Activated naive CD8-positive, alpha-beta T cell (primary cell): ENCODE results near the gene CASTOR2.

ENCODE experiments used
- H3K27ac Mint-ChIP-seq: one replicate; pipeline ENCODE4 v1.8.0; 2021; ENCODE audit warnings: mixed read lengths
- H3K27me3 Mint-ChIP-seq: one replicate; pipeline ENCODE4 v1.8.0; 2021; ENCODE audit warnings: mixed read lengths
- H3K36me3 Mint-ChIP-seq: one replicate; pipeline ENCODE4 v1.8.0; 2021; ENCODE audit warnings: mixed read lengths
- H3K4me1 Mint-ChIP-seq: one replicate; pipeline ENCODE4 v1.8.0; 2021; ENCODE audit warnings: low read depth, mixed read lengths
- H3K4me3 Mint-ChIP-seq: one replicate; pipeline ENCODE4 v1.8.0; 2021; ENCODE audit warnings: mild to moderate bottlenecking, mixed read lengths
- H3K9me3 Mint-ChIP-seq: one replicate; pipeline ENCODE4 v1.8.0; 2021; ENCODE audit warnings: low read depth, mixed read lengths

The CASTOR2 gene

DNA sequence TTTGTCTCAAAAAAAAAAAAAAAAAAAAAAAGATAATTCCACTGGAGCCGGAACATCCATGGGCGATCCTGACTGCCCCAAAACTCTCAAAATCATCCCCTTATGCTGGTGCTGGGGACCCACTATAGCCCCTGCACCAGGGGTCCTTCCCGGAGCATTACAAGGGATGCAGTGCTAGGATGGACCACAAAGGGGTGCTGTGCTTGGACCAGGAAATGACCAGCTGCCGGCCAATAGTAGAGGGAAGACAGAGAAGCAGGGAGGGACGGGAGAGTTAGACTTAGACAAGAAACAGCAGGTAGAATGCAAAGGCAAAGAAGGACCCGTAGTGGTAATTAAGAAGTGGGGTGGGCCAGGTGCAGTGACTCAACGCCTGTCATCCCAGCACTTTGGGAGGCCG lies 68.6 kb downstream of the CASTOR2 start:
- H3K36me3 Mint-ChIP-seq, result no peaks in the 10 kb centered on the region
- H3K4me3 Mint-ChIP-seq, result no peak overlapping the region
- H3K9me3 Mint-ChIP-seq, result no peaks in the 10 kb centered on the region
- H3K27ac Mint-ChIP-seq, result no peak overlapping the region
- H3K27me3 Mint-ChIP-seq, result no peaks in the 10 kb centered on the region
- H3K4me1 Mint-ChIP-seq, result no peaks in the 10 kb centered on the region

DNA sequence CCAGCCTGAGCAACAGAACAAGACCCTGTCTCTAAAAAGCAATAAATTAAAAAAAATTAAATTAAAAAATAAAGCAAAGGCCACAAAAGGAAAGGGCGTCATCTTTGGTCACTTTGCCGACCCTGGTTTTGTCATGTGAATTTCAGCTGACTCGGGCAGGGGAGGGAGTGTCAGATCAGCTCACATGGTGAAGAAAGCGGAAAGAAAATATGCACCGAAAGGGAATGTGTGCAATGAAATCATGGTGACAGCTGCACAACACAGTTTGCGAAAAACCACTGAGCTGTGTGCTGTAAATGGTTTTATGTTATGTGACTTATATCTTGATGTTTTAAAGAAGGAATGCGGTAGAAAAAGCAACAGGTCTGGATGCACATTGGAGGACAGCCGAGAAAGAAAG lies 69.3 kb downstream of the CASTOR2 start:
- no peaks in the 10 kb centered on the region for H3K4me1 Mint-ChIP-seq
- no peaks in the 10 kb centered on the region for H3K27me3 Mint-ChIP-seq
- no peaks in the 10 kb centered on the region for H3K9me3 Mint-ChIP-seq
- H3K36me3 Mint-ChIP-seq, result no peaks in the 10 kb centered on the region
- H3K4me3 Mint-ChIP-seq, result no peak overlapping the region
- no peak overlapping the region for H3K27ac Mint-ChIP-seq

DNA sequence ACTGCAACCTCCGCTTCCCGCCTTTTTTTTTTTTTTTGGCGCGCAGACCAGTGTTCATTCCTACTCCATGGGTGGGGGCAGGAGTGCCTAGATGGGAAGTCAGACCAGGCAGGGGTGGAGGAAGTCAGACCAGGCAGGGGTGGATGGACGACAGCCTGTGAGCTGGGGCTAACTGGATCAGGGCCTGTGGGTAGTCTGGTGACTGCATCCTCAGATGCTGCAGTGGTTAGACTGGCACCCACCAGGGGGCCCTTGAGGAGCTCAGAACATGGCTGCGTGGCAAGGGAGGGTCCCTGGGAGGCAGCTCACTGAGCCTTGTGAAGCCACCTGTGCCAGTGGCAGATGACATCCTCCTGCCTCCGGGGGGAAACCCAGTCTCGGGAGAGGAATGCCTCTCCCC lies 74.0 kb downstream of the CASTOR2 start:
- no peaks in the 10 kb centered on the region for H3K4me1 Mint-ChIP-seq
- H3K9me3 Mint-ChIP-seq, result no peaks in the 10 kb centered on the region
- peaks cover 2% of the 10 kb centered on the region for H3K36me3 Mint-ChIP-seq
- H3K27me3 Mint-ChIP-seq, result no peaks in the 10 kb centered on the region
- H3K4me3 Mint-ChIP-seq, result no peak overlapping the region
- no peak overlapping the region for H3K27ac Mint-ChIP-seq

DNA sequence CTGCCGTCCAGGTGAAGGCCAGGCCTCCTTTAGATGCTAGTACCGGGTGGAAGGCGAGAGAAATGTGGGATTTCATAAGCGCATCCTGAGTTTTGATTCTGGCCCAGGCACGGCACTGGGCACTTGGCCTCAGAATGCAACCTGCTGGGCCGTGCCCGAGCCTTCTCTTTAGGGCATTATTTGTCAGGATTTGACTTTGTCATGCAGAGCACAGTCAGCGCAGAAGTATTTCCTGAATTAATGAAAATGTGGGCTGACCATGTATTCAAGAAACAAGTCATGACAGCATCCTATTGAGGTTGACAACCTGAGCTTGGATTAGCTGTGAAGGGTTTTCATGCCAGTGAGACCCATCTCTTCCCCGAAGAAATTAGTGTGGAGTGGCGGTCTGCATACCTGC lies 74.7 kb downstream of the CASTOR2 start:
- H3K27ac Mint-ChIP-seq, result no peak overlapping the region
- H3K4me1 Mint-ChIP-seq, result no peaks in the 10 kb centered on the region
- H3K4me3 Mint-ChIP-seq, result no peak overlapping the region
- no peaks in the 10 kb centered on the region for H3K9me3 Mint-ChIP-seq
- peaks cover 2% of the 10 kb centered on the region for H3K36me3 Mint-ChIP-seq
- no peaks in the 10 kb centered on the region for H3K27me3 Mint-ChIP-seq

DNA sequence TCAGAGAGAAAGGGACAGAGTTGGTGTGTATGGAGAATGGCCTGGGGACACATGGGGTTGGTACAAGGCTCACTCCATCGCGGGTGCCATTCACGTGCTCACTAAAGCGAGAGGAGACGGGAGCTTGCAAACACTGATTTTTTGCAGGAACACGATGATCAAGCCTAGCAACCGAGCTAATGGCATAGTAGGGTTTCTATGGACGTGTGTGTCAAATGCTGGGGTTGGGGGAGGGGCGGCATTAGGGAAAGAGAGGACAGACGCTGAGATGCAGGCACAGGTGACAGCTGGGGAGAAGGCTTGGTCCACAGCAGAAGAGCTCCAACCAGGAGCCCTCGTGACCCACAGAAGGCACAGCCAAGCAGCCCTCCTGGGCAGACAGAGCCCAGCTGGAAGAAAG lies 75.2 kb downstream of the CASTOR2 start:
- Mint-ChIP-seq H3K4me3 (no peak overlapping the region), H3K9me3 (no peaks in the 10 kb centered on the region), H3K4me1 (no peaks in the 10 kb centered on the region), H3K36me3 (peaks cover 2% of the 10 kb centered on the region), H3K27me3 (no peaks in the 10 kb centered on the region), H3K27ac (no peak overlapping the region)

DNA sequence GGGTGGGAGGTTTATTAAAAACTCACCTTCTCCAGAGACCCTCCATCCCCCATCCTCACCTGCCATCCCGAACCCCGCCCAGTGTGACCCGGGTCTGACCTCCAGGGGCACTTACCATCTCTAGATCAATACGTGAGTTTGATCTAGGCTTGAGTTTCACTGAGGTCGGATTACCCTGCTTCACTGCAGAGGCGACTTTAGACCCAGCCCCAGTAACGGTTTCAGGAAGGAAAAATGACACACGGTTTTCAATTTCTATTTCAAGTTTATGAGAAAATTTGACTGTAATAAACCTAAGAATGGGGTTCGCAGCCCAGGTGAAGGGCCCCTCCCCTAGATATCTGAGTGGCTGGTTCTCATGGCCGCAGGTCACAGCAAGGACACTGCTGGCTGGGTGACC lies 76.0 kb downstream of the CASTOR2 start:
- Mint-ChIP-seq H3K9me3 (no peaks in the 10 kb centered on the region), H3K27me3 (no peaks in the 10 kb centered on the region), H3K4me3 (no peak overlapping the region), H3K4me1 (no peaks in the 10 kb centered on the region), H3K27ac (no peak overlapping the region), H3K36me3 (peaks cover 2% of the 10 kb centered on the region)

DNA sequence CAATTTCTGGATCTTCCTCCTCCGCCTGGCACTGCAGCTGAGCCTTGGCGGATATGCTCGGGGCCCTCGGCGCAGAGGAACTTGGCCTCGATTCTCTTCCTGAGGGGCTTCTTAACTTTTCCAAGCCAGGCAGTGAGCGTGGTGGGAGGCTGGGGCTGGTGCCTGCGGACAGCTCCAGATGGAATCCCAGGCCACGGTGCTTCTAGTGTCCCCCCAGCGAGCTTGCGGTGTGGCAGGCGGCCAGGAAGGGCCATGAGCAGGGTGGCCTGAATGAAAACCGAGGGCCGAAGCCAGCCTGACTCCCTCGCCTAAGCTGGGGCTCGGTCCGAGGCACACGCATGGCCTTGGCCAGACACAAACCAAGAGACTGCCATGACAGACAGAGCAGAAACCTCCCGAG lies 77.8 kb downstream of the CASTOR2 start:
- Mint-ChIP-seq H3K36me3 (peaks cover 2% of the 10 kb centered on the region), H3K4me3 (no peak overlapping the region), H3K27ac (no peak overlapping the region), H3K9me3 (no peaks in the 10 kb centered on the region), H3K4me1 (no peaks in the 10 kb centered on the region), H3K27me3 (no peaks in the 10 kb centered on the region)

DNA sequence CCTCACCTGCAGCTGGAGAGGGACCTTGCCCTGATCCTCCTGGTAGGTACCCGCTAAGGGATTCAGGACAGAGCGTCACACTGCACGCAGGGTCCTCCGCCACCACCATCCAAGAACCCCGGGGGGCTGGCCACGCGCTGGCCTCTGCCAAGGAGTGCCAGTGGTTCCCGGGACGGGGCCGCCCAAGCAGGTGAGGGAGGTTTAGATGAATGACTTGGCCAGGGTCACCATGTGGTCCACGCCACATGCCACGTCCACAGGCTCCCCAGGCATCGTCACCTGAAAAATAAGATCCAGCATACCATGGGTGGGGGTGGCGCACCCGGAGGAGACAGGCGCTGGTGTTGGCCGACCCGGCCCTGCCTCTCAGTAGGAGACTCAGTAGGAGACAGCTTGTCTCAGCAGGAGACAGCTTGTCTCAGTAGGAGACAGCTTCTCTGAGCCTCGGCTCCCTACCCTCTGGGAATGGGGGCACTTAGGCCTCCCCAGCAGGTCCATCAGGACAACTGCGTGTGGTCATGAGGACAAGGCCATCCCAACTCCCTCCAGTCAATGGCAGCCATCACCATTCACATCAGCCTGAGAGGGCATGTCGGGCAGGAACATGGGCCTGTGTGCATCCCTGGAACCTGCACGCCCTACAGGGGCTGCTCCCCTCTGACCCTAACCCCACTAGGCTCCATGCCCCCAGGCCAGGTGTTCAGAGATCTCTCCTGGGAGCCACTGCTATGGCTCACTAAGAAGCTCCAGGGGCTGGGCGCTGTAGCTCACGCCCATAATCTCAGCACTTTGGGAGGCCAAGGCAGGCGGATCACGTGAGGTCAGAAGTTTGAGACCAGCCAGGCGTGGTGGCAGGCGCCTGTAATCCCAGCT lies 78.6 kb downstream of the CASTOR2 start:
- Mint-ChIP-seq H3K27ac (no peak overlapping the region), H3K9me3 (no peaks in the 10 kb centered on the region), H3K27me3 (no peaks in the 10 kb centered on the region), H3K4me1 (no peaks in the 10 kb centered on the region), H3K4me3 (no peak overlapping the region), H3K36me3 (peaks cover 2% of the 10 kb centered on the region)

DNA sequence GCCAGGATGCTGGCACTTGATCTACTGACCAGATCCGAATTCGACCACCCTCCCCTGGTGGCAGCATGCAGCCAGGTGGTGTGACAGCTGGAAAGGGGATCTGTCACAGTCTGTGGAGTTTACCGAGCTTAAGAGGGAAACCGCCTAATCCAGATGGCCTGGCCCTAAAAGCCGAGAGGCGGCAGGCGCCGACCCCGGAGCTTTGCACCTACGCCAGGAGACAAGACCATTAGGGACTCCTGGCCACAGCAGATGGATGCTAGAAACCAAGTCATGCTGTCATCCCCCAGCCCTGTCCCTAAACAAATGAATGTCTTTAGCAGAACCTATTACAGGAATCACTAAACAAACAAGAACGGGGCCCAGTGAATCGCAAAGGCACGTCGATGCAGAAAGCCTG lies 81.4 kb downstream of the CASTOR2 start:
- Mint-ChIP-seq H3K36me3 (peaks cover 2% of the 10 kb centered on the region), H3K27me3 (no peaks in the 10 kb centered on the region), H3K9me3 (no peaks in the 10 kb centered on the region), H3K4me1 (no peaks in the 10 kb centered on the region), H3K27ac (no peak overlapping the region), H3K4me3 (no peak overlapping the region)

DNA sequence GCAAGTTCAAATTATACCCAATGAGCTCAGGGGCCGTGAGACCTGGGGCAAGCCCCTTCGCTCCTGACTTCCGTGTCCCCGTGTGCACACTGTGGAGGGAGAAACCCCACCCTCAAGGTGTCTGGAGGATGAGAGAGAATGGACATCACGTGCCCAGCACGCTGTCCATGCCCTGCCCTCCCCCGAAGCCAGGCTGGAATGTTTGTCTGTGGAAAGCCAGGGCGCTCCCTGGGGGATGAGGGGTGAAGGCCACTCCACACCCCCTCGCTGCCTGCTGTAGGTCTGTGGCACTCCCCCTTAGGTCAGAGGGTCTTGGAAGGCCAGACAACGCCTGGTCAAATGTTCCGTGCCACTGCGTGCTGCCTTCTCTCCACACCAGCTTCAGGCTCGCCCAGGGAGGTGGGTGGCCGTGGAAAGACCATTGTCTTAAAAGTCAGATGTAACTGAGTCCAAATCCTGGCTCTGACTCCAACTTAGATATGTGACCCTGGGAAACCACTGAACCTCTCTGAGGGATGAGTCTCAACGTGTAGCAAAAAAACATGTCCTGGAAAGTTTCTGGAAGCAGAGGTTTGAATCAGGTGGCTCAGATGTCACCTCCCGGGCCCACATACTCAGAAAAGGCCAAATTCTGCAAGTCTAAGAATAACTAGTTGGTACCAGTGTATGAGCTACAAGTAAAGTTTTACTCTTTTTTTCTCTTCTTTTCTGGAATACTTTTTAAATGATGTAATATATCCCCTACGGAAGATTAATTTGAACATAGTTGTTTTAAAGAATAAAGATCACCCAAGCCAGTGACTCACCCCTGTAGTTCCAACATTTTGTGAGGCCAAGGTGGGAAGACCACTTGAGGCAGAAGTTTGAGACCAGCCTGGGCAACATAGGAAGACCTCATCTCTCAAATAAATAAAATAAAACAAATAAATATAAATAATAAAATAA lies 84.2 kb downstream of the CASTOR2 start:
- H3K36me3 Mint-ChIP-seq, result no peaks in the 10 kb centered on the region
- no peak overlapping the region for H3K27ac Mint-ChIP-seq
- H3K27me3 Mint-ChIP-seq, result no peaks in the 10 kb centered on the region
- H3K4me3 Mint-ChIP-seq, result no peak overlapping the region
- H3K4me1 Mint-ChIP-seq, result no peaks in the 10 kb centered on the region
- H3K9me3 Mint-ChIP-seq, result no peaks in the 10 kb centered on the region

DNA sequence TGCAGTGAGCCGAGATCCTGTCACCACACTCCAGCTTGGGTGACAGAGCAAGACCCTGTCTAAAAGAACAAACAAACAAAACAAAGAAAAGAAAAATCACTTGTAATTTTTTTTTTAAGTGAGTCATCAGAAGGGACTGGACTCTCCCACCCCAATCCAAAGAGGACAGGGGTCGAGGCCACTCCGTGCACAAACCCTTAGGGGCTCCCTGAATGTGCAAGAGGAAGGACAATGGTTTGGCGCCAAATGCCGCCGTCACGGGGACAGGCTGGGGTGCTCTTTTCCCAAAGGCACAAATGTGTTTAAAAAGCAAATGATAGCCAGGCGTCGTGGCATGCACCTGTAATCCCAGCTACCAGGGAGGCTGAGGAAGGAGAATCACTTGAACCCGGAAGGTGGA lies 85.3 kb downstream of the CASTOR2 start:
- no peaks in the 10 kb centered on the region for H3K9me3 Mint-ChIP-seq
- no peaks in the 10 kb centered on the region for H3K36me3 Mint-ChIP-seq
- H3K4me3 Mint-ChIP-seq, result no peak overlapping the region
- H3K4me1 Mint-ChIP-seq, result no peaks in the 10 kb centered on the region
- no peak overlapping the region for H3K27ac Mint-ChIP-seq
- no peaks in the 10 kb centered on the region for H3K27me3 Mint-ChIP-seq

DNA sequence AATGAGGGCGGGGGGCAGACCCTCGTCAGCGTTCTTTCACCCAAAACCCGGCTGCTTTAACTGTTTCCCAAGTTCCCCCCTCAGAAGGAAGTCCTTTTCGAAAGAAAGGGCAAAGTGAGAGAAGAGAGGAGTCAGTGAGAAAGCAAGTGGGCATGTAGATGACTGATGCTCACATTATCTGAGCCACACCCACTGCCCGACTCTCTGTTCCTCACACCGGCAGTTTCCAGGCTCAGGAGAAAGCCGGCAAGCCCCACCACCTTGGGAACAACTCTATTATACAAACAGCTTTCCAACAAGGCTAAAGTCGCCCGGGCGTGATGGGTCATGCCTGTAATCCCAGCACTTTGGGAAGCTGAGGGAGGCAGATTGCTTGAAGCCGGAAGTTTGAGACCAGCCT lies 86.0 kb downstream of the CASTOR2 start:
- H3K9me3 Mint-ChIP-seq, result no peaks in the 10 kb centered on the region
- H3K4me1 Mint-ChIP-seq, result no peaks in the 10 kb centered on the region
- no peaks in the 10 kb centered on the region for H3K36me3 Mint-ChIP-seq
- no peaks in the 10 kb centered on the region for H3K27me3 Mint-ChIP-seq
- no peak overlapping the region for H3K27ac Mint-ChIP-seq
- H3K4me3 Mint-ChIP-seq, result no peak overlapping the region

DNA sequence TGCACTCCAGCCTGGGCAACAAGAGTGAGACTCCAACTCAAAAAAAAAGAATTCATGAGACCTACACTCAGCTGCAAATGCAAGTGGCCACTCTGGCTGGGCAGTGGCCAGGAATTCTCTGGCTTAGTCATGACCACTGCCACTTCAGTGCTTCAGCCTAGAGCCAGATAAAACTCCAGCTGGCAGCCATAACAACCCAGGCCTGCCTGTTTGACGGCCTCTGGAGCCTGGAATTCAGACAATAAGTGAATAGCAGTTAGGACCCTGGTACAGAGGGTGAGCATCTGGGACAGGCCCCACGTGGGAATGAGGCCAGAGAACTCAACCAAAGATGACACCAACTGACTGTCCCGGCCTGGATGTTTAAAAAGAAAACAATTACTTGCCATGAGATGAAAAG lies 90.2 kb downstream of the CASTOR2 start:
- no peak overlapping the region for H3K4me3 Mint-ChIP-seq
- H3K4me1 Mint-ChIP-seq, result no peaks in the 10 kb centered on the region
- H3K27ac Mint-ChIP-seq, result no peak overlapping the region

DNA sequence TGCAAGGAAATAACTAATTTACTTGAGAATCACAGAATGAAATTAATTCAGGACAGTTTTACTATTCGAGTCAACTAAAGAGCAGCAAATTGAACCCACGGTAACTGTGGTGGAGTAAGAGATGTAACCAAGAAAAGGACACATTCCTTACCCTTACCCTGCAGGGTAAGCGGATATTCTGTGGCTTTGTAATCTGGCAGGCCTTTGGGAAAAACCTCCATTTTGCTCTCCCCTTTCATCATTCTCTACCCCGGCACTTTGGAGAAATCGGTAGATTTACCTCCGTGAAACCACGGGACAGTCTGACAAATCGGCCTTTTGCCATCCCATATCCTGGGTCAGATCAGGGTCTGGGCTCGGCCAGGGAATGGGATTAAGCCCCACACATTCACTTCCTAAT lies 90.7 kb downstream of the CASTOR2 start:
- Mint-ChIP-seq H3K4me1 (no peaks in the 10 kb centered on the region), H3K27me3 (no peaks in the 10 kb centered on the region), H3K9me3 (no peaks in the 10 kb centered on the region), H3K4me3 (no peak overlapping the region), H3K36me3 (no peaks in the 10 kb centered on the region), H3K27ac (no peak overlapping the region)

More for the DNA sequence above, 90.2 kb downstream of the CASTOR2 start:
- no peaks in the 10 kb centered on the region for H3K9me3 Mint-ChIP-seq
- no peaks in the 10 kb centered on the region for H3K27me3 Mint-ChIP-seq
- no peaks in the 10 kb centered on the region for H3K36me3 Mint-ChIP-seq
